PFSK-1 (cell line): Measurements from ENCODE around the gene CEP290.

Source experiments
- FOXP2 ChIP-seq: optimal IDR thresholded peaks from 2 replicates; pipeline ENCODE3; 2011; ENCODE audit warnings: borderline replicate concordance, control low read depth, inconsistent platforms; ENCODE audit not compliant: insufficient read depth; ENCODE audit errors: extremely low read length, extremely low read depth
- POLR2AphosphoS5 ChIP-seq: IDR thresholded peaks from 2 replicates; pipeline ENCODE4 v1.6.1; 2012; ENCODE audit warnings: low read depth, mild to moderate bottlenecking, control low read depth, low read length, moderate library complexity
- REST ChIP-seq, 2 experiments: IDR thresholded peaks; 2 replicates each; pipeline versions ENCODE4 v1.6.1 to v1.8.0; 2011 to 2012; ENCODE audit warnings: low read depth in 2 of 2, low read length in 2 of 2, control low read depth in 1 of 2, inconsistent platforms in 1 of 2, mild to moderate bottlenecking in 1 of 2, moderate library complexity in 1 of 2; ENCODE audit not compliant: insufficient read depth in 1 of 2
- SIN3A ChIP-seq: IDR thresholded peaks from 2 replicates; pipeline ENCODE4 v1.6.1; 2012; ENCODE audit warnings: mild to moderate bottlenecking, low read length, moderate library complexity, borderline replicate concordance; ENCODE audit not compliant: insufficient read depth
- TAF1 ChIP-seq: IDR thresholded peaks from 2 replicates; pipeline ENCODE4 v1.6.1; 2012; ENCODE audit warnings: low read length, control low read depth, borderline replicate concordance; ENCODE audit not compliant: insufficient read depth

The CEP290 gene

DNA sequence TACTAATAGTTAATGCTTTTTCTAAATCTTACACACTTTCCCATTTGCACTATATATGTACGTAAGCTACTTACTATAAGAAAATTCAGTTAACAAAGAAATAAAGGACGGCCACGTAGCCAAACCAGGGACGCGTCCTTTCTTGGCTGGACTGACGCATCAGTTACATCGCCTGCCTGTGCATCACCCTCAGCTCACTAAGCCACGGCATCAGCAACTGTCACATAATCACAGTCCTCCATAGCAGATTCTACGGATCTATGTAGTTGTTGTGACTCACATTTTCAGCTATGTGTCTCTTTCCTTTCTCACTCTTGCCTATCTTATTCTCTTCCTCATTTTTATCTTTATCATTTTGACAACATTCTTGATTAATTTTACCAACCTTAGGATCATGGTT lies 74.6 kb downstream of the CEP290 start:
- no peak for TF ChIP-seq POLR2AphosphoS5
- TF ChIP-seq TAF1 = no peak
- TF ChIP-seq FOXP2 = no peak
- no peak for TF ChIP-seq SIN3A
- no peak for TF ChIP-seq REST (IDR thresholded peaks at IDR 0.05; ENCODE audit: insufficient read depth in 1 of 2, low read depth in 2 of 2, low read length in 2 of 2)

GRCh38 chr12:88063375-88063774 lies 78.5 kb downstream of the CEP290 start:
- TF ChIP-seq POLR2AphosphoS5 = no peak
- TF ChIP-seq SIN3A = no peak
- no peak for TF ChIP-seq REST (IDR thresholded peaks at IDR 0.05; ENCODE audit: insufficient read depth in 1 of 2, low read depth in 2 of 2, low read length in 2 of 2)
- no peak for TF ChIP-seq FOXP2
- no peak for TF ChIP-seq TAF1

- TF ChIP-seq SIN3A (no peak), FOXP2 (no peak), TAF1 (no peak), REST (IDR thresholded peaks at IDR 0.05; ENCODE audit: insufficient read depth in 1 of 2, low read depth in 2 of 2, low read length in 2 of 2) (no peak), POLR2AphosphoS5 (no peak)
These were observed 79.4 kb downstream of the CEP290 start for GRCh38 chr12:88062474-88062873.

- no peak for TF ChIP-seq FOXP2
These were observed 83.2 kb downstream of the CEP290 start for GRCh38 chr12:88058719-88059077.

- TF ChIP-seq TAF1 = no peak
- no peak for TF ChIP-seq POLR2AphosphoS5
- no peak for TF ChIP-seq SIN3A
- no peak for TF ChIP-seq REST (IDR thresholded peaks at IDR 0.05; ENCODE audit: insufficient read depth in 1 of 2, low read depth in 2 of 2, low read length in 2 of 2)
- no peak for TF ChIP-seq FOXP2
These were observed 83.7 kb downstream of the CEP290 start for GRCh38 chr12:88057994-88058718.
